Neural crest cell (in vitro differentiated cells): Measurements from ENCODE around the gene RPS24. TPM values are rescaled to one million over a fixed set of nuclear protein-coding genes. Genes with fewer than 3 reads are reported as not detected.

Experiments used
- DNase-seq: peaks from one replicate; pipeline ENCODE4 v3.0.0; 2021; ENCODE audit warnings: low read depth, mixed read lengths, low spot score
- H3K27ac Mint-ChIP-seq: one replicate; pipeline ENCODE4 v1.8.0; 2021; ENCODE audit warnings: mild to moderate bottlenecking, mixed read lengths; ENCODE audit not compliant: unreplicated experiment
- H3K27me3 Mint-ChIP-seq: 2 replicates; pipeline ENCODE4 v1.8.0; 2021; ENCODE audit warnings: low read depth, mild to moderate bottlenecking, mixed read lengths
- H3K36me3 Mint-ChIP-seq: 2 replicates; pipeline ENCODE4 v1.8.0; 2021; ENCODE audit warnings: low read depth, mild to moderate bottlenecking, mixed read lengths
- H3K4me1 Mint-ChIP-seq: 2 replicates; pipeline ENCODE4 v1.8.0; 2021; ENCODE audit warnings: mixed read lengths
- H3K4me3 Mint-ChIP-seq: one replicate; pipeline ENCODE4 v1.8.0; 2021; ENCODE audit warnings: mild to moderate bottlenecking, mixed read lengths
- H3K9me3 Mint-ChIP-seq: 2 replicates; pipeline ENCODE4 v1.8.0; 2021; ENCODE audit warnings: mixed read lengths
- total RNA-seq: library from RNA; stranded (reverse); gene quantifications from 2 replicates; pipeline ENCODE4 v1.2.1, GENCODE V29; 2021
- TF ChIP-seq, protein P1 (sequence below): fragments of 200-600 bp; sonication (generic); conservative IDR thresholded peaks from 2 replicates; pipeline ENCODE4 v1.5.0; 2021; ENCODE audit warnings: antibody characterized with exemption, mild to moderate bottlenecking

RPS24 gene
- total RNA-seq, 1 donor from 2014 or later = 1,546 TPM

DNA sequence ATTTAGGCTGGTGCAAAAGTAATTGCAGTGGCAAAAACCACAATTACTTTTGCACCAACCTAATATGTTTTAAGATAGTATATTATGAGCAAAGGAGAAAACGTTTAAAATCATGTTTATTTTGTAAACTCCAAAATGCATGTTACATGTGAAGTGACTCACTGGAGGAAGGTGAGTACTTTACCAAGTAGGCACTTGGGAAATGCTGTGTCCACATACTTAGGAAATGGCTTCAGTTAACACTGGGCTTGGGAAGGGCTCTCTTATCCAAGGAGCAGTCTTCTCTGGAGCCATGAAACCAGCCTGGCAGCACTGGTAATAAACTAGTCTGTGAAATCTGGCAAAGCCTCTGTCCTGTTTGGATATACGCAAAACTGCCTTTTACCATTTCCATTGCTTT, 4.4 kb downstream of the RPS24 start:
- Mint-ChIP-seq H3K36me3 (peaks cover 35% of the 10 kb centered on the region), H3K27me3 (no peaks in the 10 kb centered on the region), H3K27ac (no peak overlapping the region), H3K9me3 (no peaks in the 10 kb centered on the region), H3K4me1 (peaks cover 65% of the 10 kb centered on the region), H3K4me3 (peak overlapping the region; percentile 62)
- TF ChIP-seq, protein P1, sequence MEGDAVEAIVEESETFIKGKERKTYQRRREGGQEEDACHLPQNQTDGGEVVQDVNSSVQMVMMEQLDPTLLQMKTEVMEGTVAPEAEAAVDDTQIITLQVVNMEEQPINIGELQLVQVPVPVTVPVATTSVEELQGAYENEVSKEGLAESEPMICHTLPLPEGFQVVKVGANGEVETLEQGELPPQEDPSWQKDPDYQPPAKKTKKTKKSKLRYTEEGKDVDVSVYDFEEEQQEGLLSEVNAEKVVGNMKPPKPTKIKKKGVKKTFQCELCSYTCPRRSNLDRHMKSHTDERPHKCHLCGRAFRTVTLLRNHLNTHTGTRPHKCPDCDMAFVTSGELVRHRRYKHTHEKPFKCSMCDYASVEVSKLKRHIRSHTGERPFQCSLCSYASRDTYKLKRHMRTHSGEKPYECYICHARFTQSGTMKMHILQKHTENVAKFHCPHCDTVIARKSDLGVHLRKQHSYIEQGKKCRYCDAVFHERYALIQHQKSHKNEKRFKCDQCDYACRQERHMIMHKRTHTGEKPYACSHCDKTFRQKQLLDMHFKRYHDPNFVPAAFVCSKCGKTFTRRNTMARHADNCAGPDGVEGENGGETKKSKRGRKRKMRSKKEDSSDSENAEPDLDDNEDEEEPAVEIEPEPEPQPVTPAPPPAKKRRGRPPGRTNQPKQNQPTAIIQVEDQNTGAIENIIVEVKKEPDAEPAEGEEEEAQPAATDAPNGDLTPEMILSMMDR = no peak
- DNase-seq = no peak

DNA sequence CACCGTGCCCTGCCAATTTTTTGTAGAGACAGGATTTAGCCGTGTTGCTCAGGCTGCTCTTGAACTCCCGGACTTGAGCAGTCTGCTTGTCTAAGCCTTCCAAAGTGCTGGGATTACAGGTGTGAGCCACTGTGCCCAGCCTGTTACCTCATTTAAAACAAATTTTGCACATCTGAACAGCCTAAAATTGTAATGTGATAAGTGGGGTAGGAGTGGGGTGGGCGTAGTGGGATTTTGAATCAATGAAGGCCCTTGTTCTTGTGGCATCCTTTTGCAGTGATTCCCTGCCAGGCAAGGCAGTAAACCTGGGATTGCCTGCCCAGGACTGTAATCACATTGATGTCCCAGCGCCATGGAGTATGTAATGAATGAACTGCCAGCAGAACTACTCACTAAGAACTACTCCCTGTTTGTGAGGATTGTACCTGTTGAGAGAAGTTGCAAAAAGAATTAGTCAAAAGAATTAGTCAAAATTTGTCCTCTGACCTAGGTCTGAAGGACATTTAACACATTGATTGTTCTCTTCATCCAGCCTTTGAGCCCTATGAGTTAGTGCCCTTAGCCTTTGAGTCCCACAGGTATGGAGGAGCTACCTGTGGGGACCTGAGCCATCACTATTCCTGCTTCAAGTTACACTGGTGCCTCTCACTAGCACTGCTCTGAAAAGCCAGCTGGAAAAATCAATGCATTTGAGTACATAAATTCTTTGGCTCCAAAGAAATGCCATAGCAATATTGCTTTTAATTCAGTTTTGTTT, 5.3 kb downstream of the RPS24 start:
- DNase-seq = no peak
- H3K27ac Mint-ChIP-seq = no peak overlapping the region
- H3K27me3 Mint-ChIP-seq = no peaks in the 10 kb centered on the region
- no peaks in the 10 kb centered on the region for H3K9me3 Mint-ChIP-seq
- peak overlapping the region; percentile 50 for H3K4me3 Mint-ChIP-seq
- H3K36me3 Mint-ChIP-seq = peaks cover 35% of the 10 kb centered on the region
- peaks cover 60% of the 10 kb centered on the region for H3K4me1 Mint-ChIP-seq
- TF ChIP-seq, protein P1 = no peak

DNA sequence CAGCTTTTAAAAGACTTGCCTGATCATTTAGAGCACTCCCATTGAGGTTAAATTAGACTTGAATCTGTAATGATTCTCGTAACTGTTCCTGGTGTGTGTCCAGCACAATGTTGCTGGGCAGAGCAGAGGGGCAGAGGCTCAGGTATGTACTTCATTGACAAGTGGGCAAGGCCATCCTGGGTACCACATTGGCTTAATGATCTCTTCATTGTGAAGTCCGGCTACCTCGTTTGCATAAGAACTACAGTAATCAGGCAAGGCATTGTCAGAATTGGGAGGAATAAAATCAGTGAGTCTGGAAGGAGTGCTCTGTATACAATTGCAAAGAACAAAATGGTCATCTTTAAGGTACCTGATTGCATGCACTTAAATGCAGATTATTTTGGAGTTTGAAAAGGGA, 6.1 kb downstream of the RPS24 start:
- H3K4me3 Mint-ChIP-seq = peak overlapping the region; percentile 16
- H3K36me3 Mint-ChIP-seq = peaks cover 35% of the 10 kb centered on the region
- H3K27me3 Mint-ChIP-seq = no peaks in the 10 kb centered on the region
- H3K4me1 Mint-ChIP-seq = peaks cover 59% of the 10 kb centered on the region
- no peaks in the 10 kb centered on the region for H3K9me3 Mint-ChIP-seq
- TF ChIP-seq, protein P1 = no peak
- no peak overlapping the region for H3K27ac Mint-ChIP-seq
- no peak for DNase-seq

DNA sequence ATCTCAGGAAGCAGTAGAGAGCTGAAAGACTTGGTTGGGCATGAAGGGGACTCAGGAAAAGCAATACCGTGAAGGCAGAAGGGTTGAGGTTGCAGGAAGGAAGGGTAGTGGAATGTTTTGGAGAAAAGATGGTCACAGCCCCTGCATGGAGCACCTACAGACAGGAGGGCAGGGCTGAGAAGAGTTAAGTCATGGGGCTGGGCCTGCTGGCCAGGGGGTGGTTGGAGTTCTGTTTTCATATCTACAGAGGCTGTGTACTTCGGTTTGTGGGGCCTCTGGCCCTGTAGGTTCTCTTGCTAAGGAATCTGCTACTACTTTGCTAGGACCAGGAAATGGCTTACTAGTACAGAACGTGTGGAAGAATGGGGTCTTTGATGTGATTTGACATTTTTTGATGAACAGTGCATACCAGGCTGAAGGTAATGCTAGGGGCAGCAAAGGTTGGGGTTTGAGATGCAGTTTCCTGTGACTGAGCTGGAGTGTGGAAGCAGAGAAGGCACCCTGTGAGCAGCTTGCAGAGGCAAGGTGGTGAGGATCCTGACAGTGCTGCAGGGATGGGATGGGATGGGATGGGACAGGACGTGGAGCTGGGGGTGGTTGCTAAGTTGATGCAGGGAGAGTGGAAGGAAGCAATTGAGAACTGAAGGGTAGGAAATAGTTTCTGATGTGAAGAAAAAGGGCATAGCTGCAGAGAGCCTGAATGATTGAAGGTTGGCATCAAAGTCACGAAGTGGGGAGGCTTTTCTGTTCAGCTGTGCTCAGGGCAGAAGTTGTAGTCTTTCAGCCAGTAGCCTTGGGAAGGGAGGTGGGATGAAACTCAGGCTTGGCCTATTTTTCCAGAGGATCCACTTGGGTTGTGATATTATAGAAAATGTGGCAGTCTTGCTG, 7.8 kb downstream of the RPS24 start:
- H3K4me1 Mint-ChIP-seq = peaks cover 44% of the 10 kb centered on the region
- TF ChIP-seq, protein P1 = no peak
- peak overlapping the region; percentile 10 for H3K4me3 Mint-ChIP-seq
- H3K27me3 Mint-ChIP-seq = no peaks in the 10 kb centered on the region
- H3K36me3 Mint-ChIP-seq = peaks cover 29% of the 10 kb centered on the region
- no peak for DNase-seq
- no peak overlapping the region for H3K27ac Mint-ChIP-seq
- no peaks in the 10 kb centered on the region for H3K9me3 Mint-ChIP-seq

GRCh38 chr10:78042058-78042751, 8.5 kb downstream of the RPS24 start:
- TF ChIP-seq, protein P1 = no peak
- H3K4me1 Mint-ChIP-seq = peaks cover 38% of the 10 kb centered on the region
- no peak for DNase-seq
- H3K4me3 Mint-ChIP-seq = peak overlapping the region; percentile 10
- no peak overlapping the region for H3K27ac Mint-ChIP-seq
- H3K36me3 Mint-ChIP-seq = peaks cover 22% of the 10 kb centered on the region
- H3K9me3 Mint-ChIP-seq = no peaks in the 10 kb centered on the region
- H3K27me3 Mint-ChIP-seq = no peaks in the 10 kb centered on the region
